Nephron (organoid): ENCODE measurements around the gene SUPT20H.

Experiments used
- H3K27ac Mint-ChIP-seq, 3 experiments: 2 replicates each; pipeline ENCODE4 v1.8.0; 2020; ENCODE audit warnings: mixed read lengths in 3 of 3, mild to moderate bottlenecking in 2 of 3, moderate library complexity in 1 of 3
- H3K27me3 Mint-ChIP-seq: 2 replicates; pipeline ENCODE4 v1.8.0; 2021; ENCODE audit warnings: low read depth, mild to moderate bottlenecking, moderate library complexity, mixed read lengths
- H3K36me3 Mint-ChIP-seq: 2 replicates; pipeline ENCODE4 v1.8.0; 2020; ENCODE audit warnings: low read depth, mixed read lengths
- H3K4me1 Mint-ChIP-seq: 2 replicates; pipeline ENCODE4 v1.8.0; 2020; ENCODE audit warnings: mixed read lengths
- H3K4me3 Mint-ChIP-seq, 3 experiments: 2 replicates each; pipeline ENCODE4 v1.8.0; 2020; ENCODE audit warnings: mild to moderate bottlenecking in 3 of 3, mixed read lengths in 3 of 3, moderate library complexity in 2 of 3
- H3K9me3 Mint-ChIP-seq: 2 replicates; pipeline ENCODE4 v1.8.0; 2020; ENCODE audit warnings: mixed read lengths
- CTCF ChIP-seq, 3 experiments: fragments of 200-600 bp; sonication (generic); IDR thresholded peaks; one replicate each; pipeline ENCODE4 v1.5.0; 2021; ENCODE audit warnings: antibody characterized with exemption in 3 of 3; ENCODE audit not compliant: unreplicated experiment in 3 of 3

Gene SUPT20H

GRCh38 chr13:37094099-37094498 lies 34.6 kb upstream of the SUPT20H start:
- H3K27me3 Mint-ChIP-seq: no peaks in the 10 kb centered on the region
- no peak overlapping the region for H3K4me3 Mint-ChIP-seq
- no peak for TF ChIP-seq CTCF (IDR thresholded peaks at IDR 0.05; ENCODE audit: unreplicated experiment in 3 of 3)
- H3K9me3 Mint-ChIP-seq: no peaks in the 10 kb centered on the region
- no peaks in the 10 kb centered on the region for H3K36me3 Mint-ChIP-seq
- peak overlapping the region; percentile 23 to 54 (median 37) for H3K27ac Mint-ChIP-seq
- peaks cover 17% of the 10 kb centered on the region for H3K4me1 Mint-ChIP-seq

- no peaks in the 10 kb centered on the region for H3K9me3 Mint-ChIP-seq
- H3K4me3 Mint-ChIP-seq: no peak overlapping the region
- peaks cover 17% of the 10 kb centered on the region for H3K4me1 Mint-ChIP-seq
- H3K36me3 Mint-ChIP-seq: no peaks in the 10 kb centered on the region
- no peak overlapping the region for H3K27ac Mint-ChIP-seq
- no peak for TF ChIP-seq CTCF (IDR thresholded peaks at IDR 0.05; ENCODE audit: unreplicated experiment in 3 of 3)
- no peaks in the 10 kb centered on the region for H3K27me3 Mint-ChIP-seq
Observed at GRCh38 chr13:37091835-37092234, 32.3 kb upstream of the SUPT20H start.

- H3K4me3 Mint-ChIP-seq: no peak overlapping the region
- TF ChIP-seq CTCF (IDR thresholded peaks at IDR 0.05; ENCODE audit: unreplicated experiment in 3 of 3): no peak
- no peaks in the 10 kb centered on the region for H3K36me3 Mint-ChIP-seq
- H3K27ac Mint-ChIP-seq: no peak overlapping the region
- no peaks in the 10 kb centered on the region for H3K9me3 Mint-ChIP-seq
- H3K27me3 Mint-ChIP-seq: peaks cover 3% of the 10 kb centered on the region
- H3K4me1 Mint-ChIP-seq: peaks cover 17% of the 10 kb centered on the region
Observed at GRCh38 chr13:37090912-37091311, 31.4 kb upstream of the SUPT20H start.

- Mint-ChIP-seq H3K4me1 (peaks cover 17% of the 10 kb centered on the region), H3K27ac (no peak overlapping the region), H3K27me3 (peaks cover 3% of the 10 kb centered on the region), H3K4me3 (no peak overlapping the region), H3K9me3 (no peaks in the 10 kb centered on the region), H3K36me3 (no peaks in the 10 kb centered on the region)
- no peak for TF ChIP-seq CTCF (IDR thresholded peaks at IDR 0.05; ENCODE audit: unreplicated experiment in 3 of 3)
Observed at GRCh38 chr13:37089495-37089894, 30.0 kb upstream of the SUPT20H start.

- H3K27ac Mint-ChIP-seq: no peak overlapping the region
- no peak for TF ChIP-seq CTCF (IDR thresholded peaks at IDR 0.05; ENCODE audit: unreplicated experiment in 3 of 3)
- no peaks in the 10 kb centered on the region for H3K36me3 Mint-ChIP-seq
- peaks cover 3% of the 10 kb centered on the region for H3K27me3 Mint-ChIP-seq
- peaks cover 7% of the 10 kb centered on the region for H3K4me1 Mint-ChIP-seq
- no peaks in the 10 kb centered on the region for H3K9me3 Mint-ChIP-seq
- H3K4me3 Mint-ChIP-seq: no peak overlapping the region
Observed at GRCh38 chr13:37087486-37087885, 28.0 kb upstream of the SUPT20H start.

- no peak for TF ChIP-seq CTCF (IDR thresholded peaks at IDR 0.05; ENCODE audit: unreplicated experiment in 3 of 3)
- no peaks in the 10 kb centered on the region for H3K9me3 Mint-ChIP-seq
- peaks cover 3% of the 10 kb centered on the region for H3K27me3 Mint-ChIP-seq
- no peak overlapping the region for H3K4me3 Mint-ChIP-seq
- H3K4me1 Mint-ChIP-seq: peaks cover 8% of the 10 kb centered on the region
- H3K27ac Mint-ChIP-seq: peak overlapping the region in 1 of 3 experiments; percentile 23
- H3K36me3 Mint-ChIP-seq: no peaks in the 10 kb centered on the region
Observed at GRCh38 chr13:37085606-37086005, 26.1 kb upstream of the SUPT20H start.
